WTC11 (cell line): ENCODE results near the gene WNT11. TPM values are rescaled to one million over a fixed set of nuclear protein-coding genes. Genes with fewer than 3 reads are reported as not detected.

ENCODE experiments used
- ATAC-seq: fragments of 200-7000 bp; cut with Tn5 transposase; 2 replicates; pipeline ENCODE4 v1.10.0; 2021; ENCODE audit warnings: mild to moderate bottlenecking, moderate library complexity
- CTCF ChIA-PET: fragments of 300-600 bp; sonication (Branson Sonifier 250); formaldehyde crosslinking; loops from one replicate; lab custom pipeline; 2021; ENCODE audit warnings: antibody characterized with exemption; lab: Charles Lee
- POLR2A ChIA-PET: fragments of 350-600 bp; sonication (Branson Sonifier 250); formaldehyde crosslinking; loops from one replicate; lab custom pipeline; 2021; ENCODE audit warnings: antibody characterized with exemption; lab: Charles Lee
- DNase-seq: peaks from one replicate; pipeline ENCODE4 v3.0.0; 2021; ENCODE audit warnings: low spot score
- H3K27ac Mint-ChIP-seq: 2 replicates; pipeline ENCODE4 v1.8.0; 2021; ENCODE audit warnings: mixed read lengths
- H3K27me3 Mint-ChIP-seq: 2 replicates; pipeline ENCODE4 v1.8.0; 2021; ENCODE audit warnings: low read depth, mild to moderate bottlenecking, moderate library complexity, mixed read lengths
- H3K36me3 Mint-ChIP-seq: 2 replicates; pipeline ENCODE4 v1.8.0; 2021; ENCODE audit warnings: mixed read lengths
- H3K4me1 Mint-ChIP-seq: 2 replicates; pipeline ENCODE4 v1.8.0; 2022; ENCODE audit warnings: mixed read lengths
- H3K4me3 Mint-ChIP-seq: 2 replicates; pipeline ENCODE4 v1.8.0; 2021; ENCODE audit warnings: mild to moderate bottlenecking, moderate library complexity, mixed read lengths
- H3K9me3 Mint-ChIP-seq: 2 replicates; pipeline ENCODE4 v1.8.0; 2021; ENCODE audit warnings: mixed read lengths
- AFF4 ChIP-seq: sonication (generic); formaldehyde crosslinking; IDR thresholded peaks from 2 replicates; pipeline ENCODE4 v1.8.1; 2023; ENCODE audit warnings: mild to moderate bottlenecking, missing genetic modification reagents, borderline replicate concordance
- ATF6 ChIP-seq: sonication (generic); formaldehyde crosslinking; IDR thresholded peaks from 2 replicates; pipeline ENCODE4 v1.8.1; 2023; ENCODE audit warnings: mild to moderate bottlenecking, missing genetic modification reagents
- CBFB ChIP-seq: sonication (generic); formaldehyde crosslinking; IDR thresholded peaks from 2 replicates; pipeline ENCODE4 v1.8.1; 2022; ENCODE audit warnings: mild to moderate bottlenecking, low read depth, missing genetic modification reagents
- CDX4 ChIP-seq: fragments of 250-450 bp; sonication (Bioruptor Pico); IDR thresholded peaks from 2 replicates; pipeline ENCODE4 v1.9.0; 2021; ENCODE audit warnings: moderate library complexity, mild to moderate bottlenecking, inconsistent platforms, borderline replicate concordance
- E2F4 ChIP-seq: sonication (generic); formaldehyde crosslinking; IDR thresholded peaks from 2 replicates; pipeline ENCODE4 v1.8.1; 2022; ENCODE audit warnings: low read depth, mild to moderate bottlenecking, moderate library complexity, missing genetic modification reagents, borderline replicate concordance
- EMX1 ChIP-seq: fragments of 250-450 bp; sonication (Bioruptor Pico); IDR thresholded peaks from 2 replicates; pipeline ENCODE4 v1.8.0; 2021; ENCODE audit warnings: mild to moderate bottlenecking
- ESRRA ChIP-seq: sonication (generic); formaldehyde crosslinking; IDR thresholded peaks from 2 replicates; pipeline ENCODE4 v1.8.1; 2022; ENCODE audit warnings: mild to moderate bottlenecking, missing genetic modification reagents, borderline replicate concordance
- GTF2I ChIP-seq: fragments of 250-450 bp; sonication (Bioruptor Pico); conservative IDR thresholded peaks from 2 replicates; pipeline ENCODE4 v1.4.0; 2021; ENCODE audit warnings: mild to moderate bottlenecking
- JUN ChIP-seq: sonication (generic); formaldehyde crosslinking; IDR thresholded peaks from 2 replicates; pipeline ENCODE4 v1.8.0; 2023; ENCODE audit warnings: mild to moderate bottlenecking, missing genetic modification reagents
- MYBL2 ChIP-seq: sonication (generic); formaldehyde crosslinking; IDR thresholded peaks from 2 replicates; pipeline ENCODE4 v1.8.1; 2023; ENCODE audit warnings: mild to moderate bottlenecking, moderate library complexity, missing genetic modification reagents
- NR3C1 ChIP-seq: sonication (generic); formaldehyde crosslinking; conservative IDR thresholded peaks from 2 replicates; pipeline ENCODE4 v1.8.1; 2023; ENCODE audit warnings: low read depth, mild to moderate bottlenecking, missing genetic modification reagents
- PRDM15 ChIP-seq: sonication (generic); formaldehyde crosslinking; IDR thresholded peaks from 2 replicates; pipeline ENCODE4 v1.8.0; 2022; ENCODE audit warnings: missing genetic modification reagents
- SOX15 ChIP-seq: fragments of 250-450 bp; sonication (Bioruptor Pico); IDR thresholded peaks from 2 replicates; pipeline ENCODE4 v1.9.0; 2021; ENCODE audit warnings: mild to moderate bottlenecking
- ZBTB21 ChIP-seq: sonication (generic); formaldehyde crosslinking; IDR thresholded peaks from 2 replicates; pipeline ENCODE4 v1.8.1; 2023; ENCODE audit warnings: mild to moderate bottlenecking, missing genetic modification reagents, borderline replicate concordance
- ZNF532 ChIP-seq: fragments of 250-450 bp; sonication (Bioruptor Pico); IDR thresholded peaks from 2 replicates; pipeline ENCODE4 v1.9.0; 2021; ENCODE audit warnings: mild to moderate bottlenecking, borderline replicate concordance
- total RNA-seq: library from RNA; stranded (reverse); gene quantifications from 3 replicates; pipeline ENCODE4 v1.2.3, GENCODE V29; 2021

WNT11 gene
- total RNA-seq, 1 experiment from 2014 or later: 0.79 TPM

GRCh38 chr11:76219243-76219642 lies 12.9 kb upstream of the WNT11 start:
- POLR2A ChIA-PET: interaction anchor here (1.0 kb wide), 1 partner anchor 10 kb away, joined by 3 read pairs; no protein-coding TSS in a partner anchor
- no peak for TF ChIP-seq NR3C1 (CRISPR knock-in tag)
- no peak for TF ChIP-seq AFF4 (CRISPR knock-in tag)
- TF ChIP-seq E2F4: no peak
- TF ChIP-seq SOX15: no peak
- Mint-ChIP-seq H3K4me1 (peaks cover 11% of the 10 kb centered on the region), H3K36me3 (no peaks in the 10 kb centered on the region), H3K4me3 (no peak overlapping the region), H3K27me3 (peaks cover 12% of the 10 kb centered on the region), H3K27ac (no peak overlapping the region), H3K9me3 (no peaks in the 10 kb centered on the region)
- no peak for DNase-seq
- CTCF ChIA-PET: interaction anchor here (4.3 kb wide), 1 partner anchor 11 kb away, joined by 44 read pairs; no protein-coding TSS in a partner anchor
- ATAC-seq: no peak

- no peaks in the 10 kb centered on the region for H3K36me3 Mint-ChIP-seq
- no peak overlapping the region for H3K27ac Mint-ChIP-seq
- POLR2A ChIA-PET: interaction anchor here (1.0 to 1.1 kb wide), 2 partner anchors 10 to 16 kb away, joined by 3 to 4 read pairs; no protein-coding TSS in a partner anchor
- CTCF ChIA-PET: interaction anchor here (1.5 to 4.3 kb wide), 2 partner anchors 10 to 12 kb away, joined by 4 to 44 read pairs; no protein-coding TSS in a partner anchor
- peaks cover 16% of the 10 kb centered on the region for H3K27me3 Mint-ChIP-seq
- H3K4me3 Mint-ChIP-seq: no peak overlapping the region
- peaks cover 11% of the 10 kb centered on the region for H3K4me1 Mint-ChIP-seq
- DNase-seq (no peak), ATAC-seq (no peak)
- H3K9me3 Mint-ChIP-seq: no peaks in the 10 kb centered on the region
- TF ChIP-seq ATF6 (CRISPR knock-in tag) (no peak), CBFB (CRISPR knock-in tag) (no peak), CDX4 (CRISPR knock-in tag) (no peak), JUN (CRISPR knock-in tag) (no peak), EMX1 (CRISPR knock-in tag) (no peak), MYBL2 (CRISPR knock-in tag) (no peak), ZBTB21 (CRISPR knock-in tag) (no peak), ESRRA (CRISPR knock-in tag) (no peak), ZNF532 (CRISPR knock-in tag) (no peak), PRDM15 (no peak), E2F4 (no peak), GTF2I (CRISPR knock-in tag) (no peak)
Measured at GRCh38 chr11:76218449-76219178, 12.3 kb upstream of the WNT11 start.
